ENCODE measurements around the gene HOMER1. TPM values are rescaled to one million over a fixed set of nuclear protein-coding genes. Genes with fewer than 3 reads are reported as not detected.

Gene HOMER1
- total and polyA plus RNA-seq, 2 donors (not counting 1 experiment from before 2014, with no cell fraction given) = 3.9 to 6.8 TPM

DNA sequence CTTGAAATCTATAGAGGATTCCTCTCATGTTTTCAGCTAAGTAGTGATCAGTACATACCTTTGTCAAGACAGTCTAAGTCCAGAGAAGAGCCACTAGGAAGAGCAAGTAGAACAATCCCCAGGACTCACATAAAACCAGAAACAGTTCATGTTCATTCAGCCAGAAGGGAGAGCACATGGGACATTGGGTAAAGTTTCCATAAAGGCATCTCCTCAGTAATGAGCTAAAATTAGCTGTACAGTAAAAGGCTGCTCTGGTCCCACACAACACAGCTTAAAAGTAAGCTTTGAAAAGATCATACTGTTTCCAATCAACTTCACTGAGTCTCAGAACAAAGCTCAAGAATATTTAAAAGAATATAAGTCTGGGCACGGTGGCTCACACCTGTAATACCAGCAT, 32.4 kb downstream of the HOMER1 start:
- Histone ChIP-seq H4K20me1 (ENCODE audit: control insufficient read depth, extremely low read depth, insufficient read depth, low read length) (no peaks in the 10 kb centered on the region), H3K9me3 (ENCODE audit: control insufficient read depth, insufficient read depth, low read depth, low read length) (no peaks in the 10 kb centered on the region), H2AFZ (ENCODE audit: low read length) (no peak overlapping the region), H3K79me2 (ENCODE audit: control insufficient read depth, insufficient read depth, low read length) (no peaks in the 10 kb centered on the region), H3K4me3 (replicated peaks in 1 of 4; ENCODE audit: control extremely low read depth in 1 of 4, insufficient read depth in 1 of 4, low read depth in 3 of 4, low read length in 4 of 4) (no peak overlapping the region), H3K4me1 (ENCODE audit: control insufficient read depth, extremely low read depth, insufficient read depth, low read length) (no peaks in the 10 kb centered on the region), H3K27ac (ENCODE audit: insufficient read depth, low read length) (no peak overlapping the region), H3K4me2 (ENCODE audit: extremely low read depth, insufficient read depth, low read length) (no peak overlapping the region), H3K27me3 (ENCODE audit: control insufficient read depth, insufficient read depth, low read length) (no peaks in the 10 kb centered on the region), H3K9ac (ENCODE audit: insufficient read depth, low read length) (no peak overlapping the region), H3K36me3 (ENCODE audit: control insufficient read depth, insufficient read depth, low read length) (no peaks in the 10 kb centered on the region)
- TF ChIP-seq, protein P1, sequence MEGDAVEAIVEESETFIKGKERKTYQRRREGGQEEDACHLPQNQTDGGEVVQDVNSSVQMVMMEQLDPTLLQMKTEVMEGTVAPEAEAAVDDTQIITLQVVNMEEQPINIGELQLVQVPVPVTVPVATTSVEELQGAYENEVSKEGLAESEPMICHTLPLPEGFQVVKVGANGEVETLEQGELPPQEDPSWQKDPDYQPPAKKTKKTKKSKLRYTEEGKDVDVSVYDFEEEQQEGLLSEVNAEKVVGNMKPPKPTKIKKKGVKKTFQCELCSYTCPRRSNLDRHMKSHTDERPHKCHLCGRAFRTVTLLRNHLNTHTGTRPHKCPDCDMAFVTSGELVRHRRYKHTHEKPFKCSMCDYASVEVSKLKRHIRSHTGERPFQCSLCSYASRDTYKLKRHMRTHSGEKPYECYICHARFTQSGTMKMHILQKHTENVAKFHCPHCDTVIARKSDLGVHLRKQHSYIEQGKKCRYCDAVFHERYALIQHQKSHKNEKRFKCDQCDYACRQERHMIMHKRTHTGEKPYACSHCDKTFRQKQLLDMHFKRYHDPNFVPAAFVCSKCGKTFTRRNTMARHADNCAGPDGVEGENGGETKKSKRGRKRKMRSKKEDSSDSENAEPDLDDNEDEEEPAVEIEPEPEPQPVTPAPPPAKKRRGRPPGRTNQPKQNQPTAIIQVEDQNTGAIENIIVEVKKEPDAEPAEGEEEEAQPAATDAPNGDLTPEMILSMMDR (conservative IDR thresholded peaks at IDR 0.05 in 1 of 2, IDR thresholded peaks at IDR 0.05 in 1 of 2; ENCODE audit: low read depth in 1 of 2, low read length in 2 of 2) = no peak
- no peak for TF ChIP-seq EZH2 (IDR thresholded peaks at IDR 0.05; ENCODE audit: low read length, missing control alignments)
- DNase-seq (ENCODE audit: low read depth in 2 of 2) = no peak

GRCh38 chr5:79480991-79481390, 32.9 kb downstream of the HOMER1 start:
- no peak for TF ChIP-seq EZH2 (IDR thresholded peaks at IDR 0.05; ENCODE audit: low read length, missing control alignments)
- TF ChIP-seq, protein P1 (conservative IDR thresholded peaks at IDR 0.05 in 1 of 2, IDR thresholded peaks at IDR 0.05 in 1 of 2; ENCODE audit: low read depth in 1 of 2, low read length in 2 of 2) = no peak

DNA sequence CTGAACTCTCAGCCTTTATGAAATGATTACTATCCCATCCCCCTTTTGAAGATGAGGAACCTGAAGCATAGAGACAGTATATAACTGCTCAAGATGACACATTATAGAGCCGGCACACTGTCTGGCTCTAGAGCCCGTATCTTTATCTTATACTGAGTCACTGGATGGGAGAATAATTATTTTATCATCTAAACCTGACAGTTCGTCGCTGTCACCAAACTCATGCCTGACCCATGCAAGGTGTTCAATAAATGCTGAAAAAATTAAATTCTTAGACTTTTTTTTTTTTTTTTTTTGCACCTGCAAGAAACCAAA, 38.8 kb downstream of the HOMER1 start:
- Histone ChIP-seq H3K79me2 (ENCODE audit: control insufficient read depth, insufficient read depth, low read length) (no peaks in the 10 kb centered on the region), H3K36me3 (ENCODE audit: control insufficient read depth, insufficient read depth, low read length) (no peaks in the 10 kb centered on the region), H3K9ac (ENCODE audit: insufficient read depth, low read length) (no peak overlapping the region), H2AFZ (ENCODE audit: low read length) (no peak overlapping the region), H3K4me1 (ENCODE audit: control insufficient read depth, extremely low read depth, insufficient read depth, low read length) (no peaks in the 10 kb centered on the region), H3K27me3 (ENCODE audit: control insufficient read depth, insufficient read depth, low read length) (no peaks in the 10 kb centered on the region), H3K4me2 (ENCODE audit: extremely low read depth, insufficient read depth, low read length) (no peak overlapping the region), H3K9me3 (ENCODE audit: control insufficient read depth, insufficient read depth, low read depth, low read length) (no peaks in the 10 kb centered on the region), H4K20me1 (ENCODE audit: control insufficient read depth, extremely low read depth, insufficient read depth, low read length) (no peaks in the 10 kb centered on the region), H3K27ac (ENCODE audit: insufficient read depth, low read length) (no peak overlapping the region), H3K4me3 (replicated peaks in 1 of 4; ENCODE audit: control extremely low read depth in 1 of 4, insufficient read depth in 1 of 4, low read depth in 3 of 4, low read length in 4 of 4) (no peak overlapping the region)
- DNase-seq (ENCODE audit: low read depth in 2 of 2) = no peak
- TF ChIP-seq, protein P1 (conservative IDR thresholded peaks at IDR 0.05 in 1 of 2, IDR thresholded peaks at IDR 0.05 in 1 of 2; ENCODE audit: low read depth in 1 of 2, low read length in 2 of 2) = no peak

More at GRCh38 chr5:79480991-79481390, 32.9 kb downstream of the HOMER1 start:
- no peaks in the 10 kb centered on the region for H3K27me3 ChIP-seq (ENCODE audit: control insufficient read depth, insufficient read depth, low read length)
- no peak overlapping the region for H2AFZ ChIP-seq (ENCODE audit: low read length)
- no peak overlapping the region for H3K4me2 ChIP-seq (ENCODE audit: extremely low read depth, insufficient read depth, low read length)
- no peak overlapping the region for H3K9ac ChIP-seq (ENCODE audit: insufficient read depth, low read length)
- no peaks in the 10 kb centered on the region for H3K9me3 ChIP-seq (ENCODE audit: control insufficient read depth, insufficient read depth, low read depth, low read length)
- H3K36me3 ChIP-seq (ENCODE audit: control insufficient read depth, insufficient read depth, low read length) = no peaks in the 10 kb centered on the region
- no peak overlapping the region for H3K4me3 ChIP-seq (replicated peaks in 1 of 4; ENCODE audit: control extremely low read depth in 1 of 4, insufficient read depth in 1 of 4, low read depth in 3 of 4, low read length in 4 of 4)
- no peaks in the 10 kb centered on the region for H3K79me2 ChIP-seq (ENCODE audit: control insufficient read depth, insufficient read depth, low read length)
- H3K27ac ChIP-seq (ENCODE audit: insufficient read depth, low read length) = no peak overlapping the region
- DNase-seq (ENCODE audit: low read depth in 2 of 2) = no peak
- no peaks in the 10 kb centered on the region for H4K20me1 ChIP-seq (ENCODE audit: control insufficient read depth, extremely low read depth, insufficient read depth, low read length)
- no peaks in the 10 kb centered on the region for H3K4me1 ChIP-seq (ENCODE audit: control insufficient read depth, extremely low read depth, insufficient read depth, low read length)
